Neural progenitor cell (in vitro differentiated cells): ENCODE data around the gene RNPEP.

Experiments
- CTCF ChIP-seq: fragments of 200-600 bp; sonication (generic); IDR thresholded peaks from 2 replicates; pipeline ENCODE4 v1.5.1; 2017; ENCODE audit warnings: antibody characterized with exemption, mild to moderate bottlenecking
- EZH2phosphoT487 ChIP-seq: fragments of 200-600 bp; sonication (generic); IDR thresholded peaks from 2 replicates; pipeline ENCODE4 v1.6.1; 2017; ENCODE audit warnings: antibody characterized with exemption

GRCh38 chr1:202007304-202007703, 24.9 kb downstream of the RNPEP start:
- no peak for TF ChIP-seq CTCF
- no peak for TF ChIP-seq EZH2phosphoT487
